Lung (tissue), 12 donors: ENCODE data around the gene KRT7. TPM values are rescaled to one million over a fixed set of nuclear protein-coding genes. Genes with fewer than 3 reads are reported as not detected.

Experiments used
- ATAC-seq: fragments of 200-7000 bp; cut with Tn5 transposase; one replicate; pipeline ENCODE4 v1.9.1; 2020; ENCODE audit warnings: moderate number of reproducible peaks; ENCODE audit not compliant: insufficient read depth, low FRiP score
- DNase-seq, 3 donors: peaks; one replicate each; pipeline ENCODE4 v3.0.0-alpha.2; 2013 to 2017
- H3K27ac ChIP-seq, 2 donors: one replicate each; pipeline ENCODE4 v1.5.1; 2013; ENCODE audit warnings: mild to moderate bottlenecking in 2 of 2, moderate library complexity in 2 of 2, control low read depth in 1 of 2, inconsistent platforms in 1 of 2, low read depth in 1 of 2, low read length in 1 of 2
- H3K27me3 ChIP-seq, 3 donors: one replicate each; pipeline ENCODE4 v1.5.1; 2013; ENCODE audit warnings: low read length in 2 of 3; ENCODE audit not compliant: control insufficient read depth in 3 of 3, insufficient read depth in 3 of 3
- H3K36me3 ChIP-seq, 4 donors: one replicate each; pipeline ENCODE4 v1.5.1; 2013; ENCODE audit warnings: low read length in 4 of 4, mild to moderate bottlenecking in 1 of 4, moderate library complexity in 1 of 4; ENCODE audit not compliant: control insufficient read depth in 4 of 4, insufficient read depth in 4 of 4
- H3K4me1 ChIP-seq, 5 donors: one replicate each; pipeline ENCODE4 v1.5.1; 2013; ENCODE audit warnings: low read length in 5 of 5, mild to moderate bottlenecking in 2 of 5, moderate library complexity in 1 of 5; ENCODE audit not compliant: control insufficient read depth in 5 of 5, insufficient read depth in 5 of 5
- H3K4me3 ChIP-seq: one replicate; pipeline ENCODE4 v1.5.1; 2013; ENCODE audit warnings: mild to moderate bottlenecking, control low read depth, moderate library complexity
- H3K9ac ChIP-seq, 2 donors: one replicate each; pipeline ENCODE4 v1.5.1; 2013; ENCODE audit warnings: low read length in 2 of 2, control low read depth in 1 of 2; ENCODE audit not compliant: insufficient read depth in 1 of 2
- H3K9me3 ChIP-seq, 4 donors: one replicate each; pipeline ENCODE4 v1.5.1; 2013; ENCODE audit warnings: low read length in 3 of 4, mild to moderate bottlenecking in 1 of 4, moderate library complexity in 1 of 4; ENCODE audit not compliant: control insufficient read depth in 4 of 4, insufficient read depth in 3 of 4
- WGBS, 2 donors: extraction: QIAGEN DNeasy Blood & Tissue Kit; methylation state at CpG; one replicate each; pipeline ENCODE4 v1.1.7; 2013; 5-methylcytosine and 5-hydroxymethylcytosine counted together
- polyA plus RNA-seq, 2 donors: library from polyadenylated mRNA; stranded (reverse); fragments of 200-250 nt; gene quantifications; one replicate each; pipeline ENCODE4 v1.2.1, GENCODE V29; 2013
- total RNA-seq, 2 donors: library from RNA; depleted of rRNA in 1 of 2; stranded (reverse); fragments of >200 nt in 1 of 2; gene quantifications; one replicate each; pipeline ENCODE4 v1.2.1, GENCODE V29; 2014 to 2021
- TF ChIP-seq, protein P1 (sequence below): IDR thresholded peaks from 2 replicates; pipeline ENCODE4 v1.5.1; 2012; ENCODE audit warnings: mild to moderate bottlenecking; ENCODE audit errors: control extremely low read depth, extremely low read depth
- donor health status: control.
- donor health status: control.
- donor health status: Bipolar disorder and iron deficiency.
- donor health status: healthy.
- donor health status: DM: yes; HTN: yes; CAD: no.

The KRT7 gene
- total and polyA plus RNA-seq, 4 donors, result 33.6 to 1,415 (median 1,306) TPM

DNA sequence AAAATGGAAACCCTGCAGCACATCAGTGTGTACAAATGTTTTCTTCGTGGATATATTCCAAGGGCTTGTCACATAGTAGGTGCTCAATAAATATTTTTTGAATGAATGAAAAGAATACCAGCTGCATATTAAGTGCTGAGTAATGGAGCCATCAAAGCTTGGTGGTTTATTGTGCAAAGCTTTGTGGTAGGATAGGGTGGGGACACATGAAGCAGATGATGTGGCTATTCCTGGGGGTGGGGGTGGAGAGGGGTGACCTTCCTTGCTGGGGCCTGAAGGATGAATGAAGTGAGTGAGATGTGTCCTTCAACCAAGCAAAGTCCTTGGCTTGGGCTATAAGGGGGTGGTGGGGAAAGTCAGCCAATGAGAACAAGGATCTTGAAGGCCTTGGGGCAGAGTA, 62.6 kb downstream of the KRT7 start:
- H3K9me3 ChIP-seq, result no peaks in the 10 kb centered on the region
- no peaks in the 10 kb centered on the region for H3K36me3 ChIP-seq
- H3K27ac ChIP-seq, result no peak overlapping the region
- H3K27me3 ChIP-seq, result peaks cover 6 to 46% (median 28%) of the 10 kb centered on the region in 3 donors
- H3K9ac ChIP-seq, result no peak overlapping the region
- H3K4me1 ChIP-seq, result peaks cover 0 to 1% (median 0%) of the 10 kb centered on the region in 5 donors
- no peak for ATAC-seq
- whole genome bisulfite sequencing, 2 donors, result 80 to 83% methylated on average over 1 of the region's 1 CpG
- DNase-seq, result no peak
- H3K4me3 ChIP-seq, result no peak overlapping the region
- TF ChIP-seq, protein P1, sequence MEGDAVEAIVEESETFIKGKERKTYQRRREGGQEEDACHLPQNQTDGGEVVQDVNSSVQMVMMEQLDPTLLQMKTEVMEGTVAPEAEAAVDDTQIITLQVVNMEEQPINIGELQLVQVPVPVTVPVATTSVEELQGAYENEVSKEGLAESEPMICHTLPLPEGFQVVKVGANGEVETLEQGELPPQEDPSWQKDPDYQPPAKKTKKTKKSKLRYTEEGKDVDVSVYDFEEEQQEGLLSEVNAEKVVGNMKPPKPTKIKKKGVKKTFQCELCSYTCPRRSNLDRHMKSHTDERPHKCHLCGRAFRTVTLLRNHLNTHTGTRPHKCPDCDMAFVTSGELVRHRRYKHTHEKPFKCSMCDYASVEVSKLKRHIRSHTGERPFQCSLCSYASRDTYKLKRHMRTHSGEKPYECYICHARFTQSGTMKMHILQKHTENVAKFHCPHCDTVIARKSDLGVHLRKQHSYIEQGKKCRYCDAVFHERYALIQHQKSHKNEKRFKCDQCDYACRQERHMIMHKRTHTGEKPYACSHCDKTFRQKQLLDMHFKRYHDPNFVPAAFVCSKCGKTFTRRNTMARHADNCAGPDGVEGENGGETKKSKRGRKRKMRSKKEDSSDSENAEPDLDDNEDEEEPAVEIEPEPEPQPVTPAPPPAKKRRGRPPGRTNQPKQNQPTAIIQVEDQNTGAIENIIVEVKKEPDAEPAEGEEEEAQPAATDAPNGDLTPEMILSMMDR, result no peak

DNA sequence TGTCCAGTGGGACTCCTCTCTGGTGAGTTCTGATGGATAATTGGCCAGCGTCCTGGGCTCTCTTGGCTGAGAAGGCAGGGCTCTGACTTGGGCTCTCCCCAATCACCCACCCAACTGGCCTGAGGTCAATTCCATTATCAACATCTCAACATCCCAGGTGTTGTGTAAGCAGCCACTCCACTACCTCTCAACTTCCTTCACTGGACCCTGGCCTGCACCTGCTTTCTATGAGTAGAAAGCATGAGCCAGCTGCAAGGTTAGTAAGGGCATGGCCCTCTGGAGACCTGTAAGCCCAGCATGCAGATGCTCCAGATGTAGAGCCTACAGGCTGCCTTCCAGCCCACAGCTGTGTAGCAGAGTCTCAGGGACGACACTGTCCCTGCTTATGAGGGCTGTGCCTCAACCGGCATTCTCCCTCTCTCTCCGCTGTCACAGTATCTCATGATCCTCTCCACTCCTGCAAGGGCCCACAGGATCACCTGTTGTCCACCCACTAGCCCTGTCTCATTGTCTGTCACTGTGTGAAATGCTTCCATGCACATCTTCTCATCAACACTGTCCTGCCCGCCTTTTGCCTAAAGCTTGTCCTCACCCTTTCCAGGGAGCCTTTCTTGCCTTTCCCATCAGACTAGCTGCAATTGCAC, 63.7 kb downstream of the KRT7 start:
- Histone ChIP-seq H3K4me1 (peaks cover 0 to 1% (median 0%) of the 10 kb centered on the region in 5 donors), H3K9me3 (no peaks in the 10 kb centered on the region), H3K9ac (no peak overlapping the region), H3K4me3 (no peak overlapping the region), H3K27ac (no peak overlapping the region), H3K27me3 (peaks cover 6 to 42% (median 29%) of the 10 kb centered on the region in 3 donors), H3K36me3 (no peaks in the 10 kb centered on the region)
- ATAC-seq, result no peak
- DNase-seq, result no peak
- TF ChIP-seq, protein P1, result no peak
- WGBS, 2 donors, result 86 to 91% methylated on average over 5 of the region's 5 CpGs

Other genes with a start within 250 kb of the KRT7 start
- 10 to 100 TPM; 31.4 to 84.0 TPM for gene TAMALIN, start 226.3 kb upstream of the KRT7 start, total RNA-seq
- 10 to 100 TPM; 52.9 to 68.0 TPM for gene TAMALIN, start 226.3 kb upstream of the KRT7 start, polyA plus RNA-seq
- gene NR4A1, start 181.8 kb upstream of the KRT7 start, total RNA-seq, result 10 to 100 TPM; 56.8 to 77.9 TPM
- 10 to 100 TPM; 45.1 to 67.3 TPM for gene NR4A1, start 181.8 kb upstream of the KRT7 start, polyA plus RNA-seq
- gene ATG101, start 163.3 kb upstream of the KRT7 start, total RNA-seq, result 10 to 100 TPM; 22.1 to 37.2 TPM
- 10 to 100 TPM; 36.2 to 64.3 TPM for gene ATG101, start 163.3 kb upstream of the KRT7 start, polyA plus RNA-seq
- gene SMIM41, start 153.5 kb upstream of the KRT7 start, total RNA-seq, result 1 to 10 TPM; 2.2 to 6.5 TPM
- gene SMIM41, start 153.5 kb upstream of the KRT7 start, polyA plus RNA-seq, result 1 to 10 TPM; 1.9 to 7.6 TPM
- 10 to 100 TPM in 1 of 2 donors, 1 to 10 TPM in 1; 1.8 to 15.5 TPM for gene KRT80, start 41.2 kb upstream of the KRT7 start, total RNA-seq
- gene KRT80, start 41.2 kb upstream of the KRT7 start, polyA plus RNA-seq, result 1 to 10 TPM; 7.2 to 9.9 TPM
- gene KRT86, start 41.4 kb downstream of the KRT7 start, total RNA-seq, result 1 to 10 TPM in 1 of 2 donors, not detected in 1; 1.1 TPM
- under 1 TPM; 0.11 to 0.31 TPM for gene KRT86, start 41.4 kb downstream of the KRT7 start, polyA plus RNA-seq
- gene KRT81, start 58.3 kb downstream of the KRT7 start, total RNA-seq, result under 1 TPM; 0.20 to 0.61 TPM
- gene KRT81, start 58.3 kb downstream of the KRT7 start, polyA plus RNA-seq, result under 1 TPM; 0.02 to 0.26 TPM
- not detected for gene KRT83, start 88.2 kb downstream of the KRT7 start, total RNA-seq
- not detected for gene KRT83, start 88.2 kb downstream of the KRT7 start, polyA plus RNA-seq
- gene KRT85, start 134.2 kb downstream of the KRT7 start, total RNA-seq, result not detected
- gene KRT85, start 134.2 kb downstream of the KRT7 start, polyA plus RNA-seq, result not detected
- not detected for gene KRT84, start 152.4 kb downstream of the KRT7 start, total RNA-seq
- not detected for gene KRT84, start 152.4 kb downstream of the KRT7 start, polyA plus RNA-seq
- not detected for gene KRT82, start 173.1 kb downstream of the KRT7 start, total RNA-seq
- gene KRT82, start 173.1 kb downstream of the KRT7 start, polyA plus RNA-seq, result not detected
- not detected for gene KRT75, start 201.1 kb downstream of the KRT7 start, total RNA-seq
- under 1 TPM in 1 of 2 donors, not detected in 1; 0.01 TPM for gene KRT75, start 201.1 kb downstream of the KRT7 start, polyA plus RNA-seq
- gene KRT6B, start 218.9 kb downstream of the KRT7 start, total RNA-seq, result under 1 TPM in 1 of 2 donors, not detected in 1; 0.25 TPM
- under 1 TPM; 0.06 to 0.63 TPM for gene KRT6B, start 218.9 kb downstream of the KRT7 start, polyA plus RNA-seq
- not detected for gene KRT6C, start 240.6 kb downstream of the KRT7 start, total RNA-seq
- gene KRT6C, start 240.6 kb downstream of the KRT7 start, polyA plus RNA-seq, result under 1 TPM; 0.08 to 0.10 TPM